ENCODE data around the gene PTPRU.

- TF ChIP-seq CTCF (IDR thresholded peaks at IDR 0.05; ENCODE audit: low read depth, low read length, poor library complexity, severe bottlenecking) (no peak), EZH2phosphoT487 (IDR thresholded peaks at IDR 0.05; ENCODE audit: borderline replicate concordance, low read length) (no peak)
These were observed 34.7 kb downstream of the PTPRU start for GRCh38 chr1:29270929-29271521.
